Measurements from ENCODE around the gene CISTR.
"Not testable (repeated sequence)": the region's sequence is repeated elsewhere in the genome, so short reads cannot be mapped to it uniquely, and the experiment has no call there.

CISTR gene

GRCh38 chr12:53762793-53763192, 11.0 kb upstream of the CISTR start:
- not testable (repeated sequence) for DNase-seq (ENCODE audit: low read depth)

- no peak for DNase-seq (ENCODE audit: low read depth)
These were observed 9.5 kb upstream of the CISTR start for GRCh38 chr12:53761306-53761705.

GRCh38 chr12:53759261-53759660, 7.5 kb upstream of the CISTR start:
- DNase-seq (ENCODE audit: low read depth), result no peak

- DNase-seq (ENCODE audit: low read depth), result no peak
These were observed 6.9 kb upstream of the CISTR start for GRCh38 chr12:53758730-53759103.

GRCh38 chr12:53758081-53758729, 6.4 kb upstream of the CISTR start:
- no peak for DNase-seq (ENCODE audit: low read depth)

GRCh38 chr12:53757101-53757770, 5.5 kb upstream of the CISTR start:
- peak; percentile 55 for DNase-seq (ENCODE audit: low read depth)

GRCh38 chr12:53756300-53757100, 4.7 kb upstream of the CISTR start:
- no peak for DNase-seq (ENCODE audit: low read depth)

GRCh38 chr12:53755893-53756292, 4.1 kb upstream of the CISTR start:
- DNase-seq (ENCODE audit: low read depth), result no peak

GRCh38 chr12:53755451-53755891, 3.7 kb upstream of the CISTR start:
- DNase-seq (ENCODE audit: low read depth), result no peak

- no peak for DNase-seq (ENCODE audit: low read depth)
These were observed 3.0 kb upstream of the CISTR start for GRCh38 chr12:53754633-53755264.

- DNase-seq (ENCODE audit: low read depth), result no peak
These were observed 2.4 kb upstream of the CISTR start for GRCh38 chr12:53754188-53754585.

GRCh38 chr12:53752621-53753020, 842 bp upstream of the CISTR start:
- DNase-seq (ENCODE audit: low read depth), result no peak

GRCh38 chr12:53752192-53752601, 418 bp upstream of the CISTR start:
- no peak for DNase-seq (ENCODE audit: low read depth)

- DNase-seq (ENCODE audit: low read depth), result no peak
These were observed 905 bp downstream of the CISTR start for GRCh38 chr12:53750812-53751335.

GRCh38 chr12:53749986-53750811, 1.6 kb downstream of the CISTR start:
- no peak for DNase-seq (ENCODE audit: low read depth)

- DNase-seq (ENCODE audit: low read depth), result no peak
These were observed 3.5 kb downstream of the CISTR start for GRCh38 chr12:53748072-53748840.

- DNase-seq (ENCODE audit: low read depth), result no peak
These were observed 4.7 kb downstream of the CISTR start for GRCh38 chr12:53747095-53747494.

- peak; percentile 77 for DNase-seq (ENCODE audit: low read depth)
These were observed 5.1 kb downstream of the CISTR start for GRCh38 chr12:53746592-53747092.

- DNase-seq (ENCODE audit: low read depth), result no peak
These were observed 7.0 kb downstream of the CISTR start for GRCh38 chr12:53744751-53745150.

GRCh38 chr12:53744130-53744441, 7.7 kb downstream of the CISTR start:
- DNase-seq (ENCODE audit: low read depth), result no peak

All from stimulated activated CD4-positive, alpha-beta T cell treated with anti-CD3 and anti-CD28 coated beads, Interleukin-2, amount 100 ng/mL, for 4 hours (primary cell).